GM21423 (cell line): ENCODE results near the gene CARD19.
A peak's percentile ranks its signal among the peaks of the same experiment; 100 is the strongest.

Experiments used
- ATAC-seq: cut with Tn5 transposase; IDR thresholded peaks from one replicate; pipeline ENCODE4 v1.9.1; 2021; ENCODE audit warnings: mild to moderate bottlenecking, moderate library complexity; ENCODE audit not compliant: unreplicated experiment

Gene CARD19

DNA sequence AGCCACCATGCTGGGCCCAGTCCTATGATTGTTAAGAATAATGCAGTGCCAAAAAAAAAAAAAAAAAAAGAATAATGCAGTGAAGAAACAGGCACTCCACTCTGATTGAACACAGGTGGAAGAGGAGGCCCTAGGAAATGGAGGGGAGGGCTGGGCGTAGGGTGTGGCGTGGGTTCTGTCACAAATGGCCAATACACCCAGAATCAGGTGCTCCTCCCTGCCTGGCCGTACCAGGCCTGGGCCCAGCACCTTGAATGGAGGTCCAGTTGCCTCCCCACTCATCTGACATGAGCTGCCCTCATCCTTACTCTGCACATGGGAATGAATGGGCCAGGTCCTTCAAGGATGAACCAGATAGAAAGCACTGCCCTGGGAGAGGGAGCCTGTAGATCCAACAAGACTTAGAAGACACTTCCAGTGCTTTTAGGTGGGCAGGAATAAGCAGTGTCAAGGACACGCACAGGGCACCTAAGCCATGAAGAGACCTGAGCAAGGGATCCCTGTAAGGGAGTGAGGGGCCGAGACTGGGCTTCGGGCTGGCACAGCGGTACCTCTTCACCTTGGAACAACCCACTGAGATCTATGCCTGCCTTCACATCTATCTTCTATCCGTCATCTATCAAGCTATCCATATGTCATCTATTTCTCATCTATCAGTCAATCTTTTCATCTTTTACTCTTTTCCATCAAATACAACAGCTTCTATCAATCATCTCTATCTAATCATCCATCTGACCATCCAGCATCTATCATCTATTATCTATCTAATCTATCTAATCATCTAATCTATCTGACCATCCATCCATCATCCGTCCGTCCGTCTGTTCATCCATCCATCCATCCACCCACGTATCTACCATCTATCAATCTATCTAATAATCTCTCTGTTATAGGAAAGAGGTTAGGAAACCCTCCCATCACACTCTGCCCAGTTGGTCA lies 22.2 kb downstream of the CARD19 start:
- ATAC-seq = no peak

DNA sequence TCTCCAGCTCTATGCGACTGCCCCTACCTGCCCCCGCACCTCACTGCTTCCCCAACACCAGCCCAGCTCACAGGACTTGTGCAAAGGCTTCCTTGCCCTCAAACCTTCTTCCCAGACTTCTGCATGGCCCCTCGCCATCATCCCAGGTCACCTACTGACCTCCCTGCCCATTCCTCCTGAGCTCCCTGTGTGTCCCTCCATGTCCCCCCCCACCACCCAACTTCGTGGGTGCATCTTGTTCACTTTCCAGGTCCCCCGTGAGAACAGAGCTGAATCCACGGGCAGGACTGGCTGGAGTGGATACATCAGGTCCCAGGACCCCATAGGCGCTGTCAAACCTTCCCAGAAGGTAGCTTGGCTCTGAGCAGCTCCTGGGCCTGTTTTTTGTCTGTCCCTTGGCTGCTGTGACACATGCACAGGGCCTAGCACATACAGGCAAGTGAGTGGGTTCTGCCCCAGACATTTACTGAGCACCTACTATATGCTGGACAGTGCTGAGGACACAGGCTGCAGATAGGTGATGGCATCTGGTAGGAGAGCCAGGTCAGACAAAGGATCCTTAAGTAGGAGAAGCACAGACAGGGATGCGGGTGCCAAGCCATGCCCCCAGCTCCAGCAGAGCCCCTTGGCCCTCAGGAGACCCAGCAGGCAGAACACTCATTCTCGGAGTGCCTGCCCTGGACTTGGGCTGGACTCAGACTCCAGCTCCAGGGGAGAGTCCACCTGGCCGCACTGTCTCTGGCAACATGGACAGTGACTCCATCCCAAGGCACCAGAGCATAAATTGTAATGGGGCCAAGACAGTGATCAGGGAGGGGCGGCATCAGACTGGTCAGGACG lies 23.1 kb downstream of the CARD19 start:
- no peak for ATAC-seq

DNA sequence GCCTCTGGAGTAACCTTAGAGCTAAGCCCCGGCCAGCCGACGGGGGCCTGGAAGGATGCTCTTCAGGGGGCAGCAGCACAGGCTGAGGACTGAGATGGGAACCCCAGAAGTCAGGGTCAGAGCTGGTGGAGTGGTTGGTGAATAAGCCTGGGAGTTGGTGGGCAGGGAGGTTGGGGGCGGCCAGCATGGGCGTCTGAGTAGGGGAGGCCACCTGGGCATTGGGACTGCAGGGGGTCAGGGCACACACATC lies 23.6 kb downstream of the CARD19 start:
- no peak for ATAC-seq

DNA sequence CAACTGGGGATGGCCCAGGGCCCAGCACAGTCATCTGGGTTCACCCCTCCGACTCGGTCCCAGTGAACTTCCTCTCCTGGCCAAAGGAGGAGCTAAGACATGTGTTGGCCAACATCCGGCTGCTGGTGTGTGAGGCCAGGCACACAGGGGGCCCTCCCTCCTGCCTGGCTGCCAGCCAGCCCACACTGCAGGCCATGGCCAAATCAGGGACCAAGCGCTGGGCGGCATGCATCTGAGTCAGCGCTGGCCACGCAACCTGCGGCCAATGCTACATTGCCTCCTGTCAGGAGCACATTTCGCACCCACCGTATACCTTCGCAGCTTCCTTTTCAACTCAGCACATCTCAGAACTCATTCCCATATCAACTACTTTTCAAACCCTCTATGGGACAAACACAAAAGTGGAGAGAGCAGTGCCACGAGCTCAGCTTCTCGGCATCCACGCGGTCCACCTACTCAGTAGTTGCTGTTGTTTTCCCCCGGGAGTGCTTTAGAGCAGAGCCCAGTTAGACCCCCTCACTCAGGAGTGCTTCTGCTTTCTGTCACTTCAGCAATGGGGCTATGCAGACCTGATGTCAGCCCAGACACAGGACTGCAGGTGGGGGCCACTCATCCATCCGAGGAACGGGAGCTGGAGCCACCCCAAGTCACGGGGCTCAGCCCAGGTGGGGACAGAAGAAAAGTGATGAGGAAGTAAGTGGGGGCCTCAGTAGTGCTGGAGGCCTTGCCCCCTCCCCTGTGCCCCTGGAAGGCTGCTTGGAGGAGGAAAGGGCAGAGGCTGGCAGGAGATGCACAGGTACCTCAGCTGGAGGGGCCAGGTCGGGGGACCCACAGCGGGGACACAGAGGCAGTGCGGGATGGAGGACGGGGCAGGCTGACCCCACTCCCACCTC lies 24.2 kb downstream of the CARD19 start:
- peak; percentile 95 for ATAC-seq

DNA sequence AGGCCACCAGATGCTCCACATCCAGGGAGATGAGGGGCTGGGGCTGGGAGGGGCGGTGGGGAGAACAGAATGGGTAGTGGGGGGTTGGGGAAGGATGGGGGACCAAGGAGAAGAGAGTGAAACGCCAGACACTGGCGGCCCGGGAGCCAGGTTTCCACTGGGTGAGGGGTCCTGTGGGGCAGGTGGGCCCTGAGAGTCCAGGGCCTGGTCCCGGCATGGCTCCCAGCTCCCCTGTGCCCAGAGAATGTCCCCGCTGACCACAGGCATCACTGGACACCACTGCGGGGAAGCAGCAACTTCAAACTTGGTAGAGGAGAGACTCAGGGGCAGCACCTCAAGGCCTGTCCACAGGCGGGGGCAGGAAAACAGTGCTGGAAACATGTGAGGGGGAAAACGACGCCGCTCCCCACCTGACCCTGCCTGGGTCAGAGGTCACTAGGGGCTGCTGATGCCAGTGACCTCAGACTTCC lies 24.9 kb downstream of the CARD19 start:
- no peak for ATAC-seq

DNA sequence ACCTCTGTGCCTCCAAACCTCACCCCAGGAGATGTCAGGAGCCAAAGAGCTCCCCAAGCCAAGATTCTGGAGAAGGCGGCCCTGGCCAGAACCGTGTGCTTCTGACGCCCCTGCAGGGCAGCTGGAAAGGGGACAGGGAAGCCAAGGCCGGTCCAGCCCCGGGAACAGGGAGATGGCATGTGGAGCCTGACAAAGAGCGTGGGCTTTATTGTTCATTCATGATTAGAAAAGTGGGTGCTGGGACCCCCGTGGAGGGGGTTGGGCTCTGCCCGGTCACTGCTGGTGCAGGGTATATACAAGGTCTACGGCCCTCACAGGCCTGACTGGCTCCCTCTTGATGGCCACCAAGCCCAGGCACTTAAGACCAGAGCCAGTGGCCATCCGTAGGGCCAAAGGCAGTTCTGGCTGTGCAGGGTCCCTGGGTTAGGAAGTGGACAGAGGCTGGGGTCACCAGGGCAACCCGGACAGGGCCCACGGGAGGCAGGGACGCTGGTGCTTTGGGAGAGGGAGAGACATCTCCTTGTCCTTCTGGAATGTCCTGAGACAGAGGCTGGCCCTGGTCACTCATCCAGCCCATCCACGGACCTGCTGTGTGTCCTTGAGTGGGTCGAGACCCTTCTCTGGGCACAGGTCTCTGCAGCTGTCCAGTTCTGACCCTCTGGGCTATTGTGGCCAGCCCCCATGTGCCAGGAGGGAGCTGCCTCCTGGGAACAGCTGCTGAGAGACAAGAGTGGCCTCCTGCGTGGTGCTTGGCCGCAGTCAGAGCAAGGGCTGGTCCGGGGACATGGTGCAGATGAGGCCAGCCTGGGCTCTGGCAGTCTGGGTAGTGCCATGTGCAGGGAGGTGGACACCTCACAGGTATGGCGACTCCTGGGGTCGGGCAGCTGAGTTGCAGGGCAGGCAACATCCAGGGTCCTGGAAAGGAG lies 25.6 kb downstream of the CARD19 start:
- no peak for ATAC-seq

DNA sequence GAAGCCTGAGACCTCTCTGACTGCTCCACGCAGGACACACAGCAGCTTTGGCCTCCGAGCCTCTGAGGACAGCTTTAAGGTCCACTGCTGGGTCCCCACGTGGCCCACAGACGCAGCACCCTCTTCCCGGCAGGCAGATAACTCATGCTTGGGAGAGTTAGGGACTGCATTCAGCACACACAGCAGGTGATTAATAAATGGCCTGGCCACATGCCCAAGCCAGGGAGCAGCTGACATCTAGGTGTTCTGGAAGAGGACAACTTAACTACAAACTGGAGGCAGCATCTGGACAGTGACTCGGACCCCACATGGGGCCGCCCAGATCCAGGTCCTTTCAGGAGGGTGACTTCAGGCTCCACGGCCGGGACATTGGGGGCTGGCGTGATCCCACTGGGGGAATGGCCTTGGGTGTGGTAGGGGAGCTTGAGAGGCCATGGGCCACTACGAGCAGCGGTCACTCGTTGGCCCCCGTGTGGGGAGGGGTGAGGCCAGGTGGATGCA lies 26.8 kb downstream of the CARD19 start:
- no peak for ATAC-seq

DNA sequence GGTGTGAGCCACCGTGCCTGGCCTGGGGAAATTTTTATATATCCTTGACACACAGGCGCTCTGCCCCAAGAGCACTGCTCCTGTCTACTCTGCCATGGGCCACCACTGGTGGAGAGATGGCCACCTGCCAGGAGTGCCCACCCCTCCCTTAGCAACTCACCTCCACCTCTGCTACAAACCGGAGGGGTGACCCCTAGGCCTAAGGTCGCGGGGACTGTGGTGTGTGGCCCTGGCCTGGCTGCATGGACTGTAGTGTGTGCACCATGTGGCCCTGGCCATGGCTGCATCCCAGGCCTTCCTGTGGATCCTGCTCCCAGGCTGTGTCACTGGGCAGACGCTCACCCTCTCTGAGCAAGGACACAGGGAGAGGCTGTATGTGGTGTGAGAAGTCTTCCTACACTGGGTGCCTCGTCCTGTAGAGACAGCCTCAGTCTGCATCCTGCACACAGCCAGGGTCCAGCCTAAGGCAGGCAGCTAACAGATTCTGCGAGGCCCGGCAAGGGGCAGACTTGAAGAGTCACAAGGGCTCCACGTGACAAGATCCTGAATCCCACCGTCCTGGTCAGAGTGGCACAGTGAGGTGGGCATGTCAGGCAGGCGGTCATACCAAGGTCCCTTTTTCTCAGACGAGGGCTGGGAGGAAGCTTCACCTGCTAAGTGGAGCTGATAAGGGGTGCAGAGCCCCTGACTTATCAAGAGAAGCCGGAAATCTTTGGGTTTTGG lies 27.7 kb downstream of the CARD19 start:
- ATAC-seq = no peak

DNA sequence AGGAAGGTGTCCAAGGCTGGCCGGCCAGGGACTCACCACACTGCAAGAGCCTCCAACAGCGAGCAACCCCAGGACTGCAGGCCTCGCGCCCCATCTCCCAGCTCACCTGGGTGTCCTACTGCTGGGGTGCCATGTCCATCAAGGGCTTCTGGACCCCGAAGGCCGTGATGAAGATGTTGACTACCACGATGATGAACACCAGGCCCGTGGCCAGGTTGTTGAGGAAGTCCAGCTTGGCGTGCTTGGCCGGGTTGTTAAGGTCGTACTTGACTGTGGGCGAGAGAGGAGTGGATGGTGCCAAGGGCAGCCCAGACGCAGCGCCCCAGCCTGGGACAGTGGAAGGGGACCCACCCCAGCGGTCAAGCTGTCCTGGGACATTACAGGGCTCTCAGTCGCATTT lies 28.8 kb downstream of the CARD19 start:
- no peak for ATAC-seq

DNA sequence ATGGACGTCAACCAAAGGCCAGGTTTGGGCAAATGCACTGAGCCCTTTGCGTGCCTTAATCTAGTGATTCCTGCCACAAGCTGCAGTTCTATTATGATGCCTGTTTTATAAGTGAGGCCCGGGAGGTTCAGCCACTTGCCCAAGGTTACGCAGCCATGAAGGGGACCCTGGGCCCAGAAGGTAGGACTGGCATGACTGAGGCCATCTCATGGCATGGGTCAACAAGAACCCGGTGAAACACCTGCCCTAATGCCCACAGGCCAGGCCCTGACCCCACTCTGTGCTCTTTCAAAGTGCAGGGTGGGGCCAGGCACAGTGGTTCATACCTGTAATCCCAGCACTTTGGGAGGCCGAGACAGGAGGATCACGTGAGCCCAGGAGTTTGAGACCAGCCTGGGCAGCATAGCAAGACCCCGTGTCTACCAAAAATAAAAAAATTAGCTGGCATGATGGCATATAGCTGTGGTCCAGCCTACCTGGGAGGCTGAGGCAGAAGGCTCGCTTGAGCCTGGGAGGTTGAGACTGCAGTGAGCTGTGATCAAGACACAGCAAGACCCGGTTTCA lies 29.4 kb downstream of the CARD19 start:
- no peak for ATAC-seq

DNA sequence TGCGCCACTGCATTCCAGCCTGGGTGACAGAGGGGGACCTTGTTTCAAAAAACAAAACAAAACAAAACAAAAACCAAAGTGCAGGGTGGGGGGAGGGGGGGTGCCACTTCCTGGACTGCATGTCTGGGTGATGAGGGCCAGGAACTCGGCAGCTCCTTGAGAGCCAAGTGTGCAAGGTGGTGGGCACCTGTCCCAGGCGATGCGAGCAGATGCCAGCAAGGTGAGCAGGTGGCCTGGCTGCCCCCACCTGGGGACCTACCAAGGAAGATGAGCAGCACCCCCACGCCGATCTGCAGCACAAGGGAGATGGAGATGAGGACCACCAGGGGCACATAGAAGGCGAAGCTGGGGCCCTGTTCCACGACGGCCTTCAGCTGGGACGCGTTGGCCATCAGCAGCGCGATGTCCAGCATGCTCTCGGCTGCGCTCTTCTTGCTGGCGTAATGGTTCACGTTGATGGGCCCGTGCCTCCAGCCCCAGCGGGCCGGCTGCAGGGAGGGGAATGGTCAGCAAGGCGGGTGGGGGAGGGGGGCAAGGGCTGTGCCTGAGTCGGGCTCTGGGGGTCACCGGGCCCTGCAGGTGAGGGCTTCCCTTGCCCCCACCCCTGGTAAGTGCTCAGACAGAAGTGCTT lies 30.2 kb downstream of the CARD19 start:
- no peak for ATAC-seq

DNA sequence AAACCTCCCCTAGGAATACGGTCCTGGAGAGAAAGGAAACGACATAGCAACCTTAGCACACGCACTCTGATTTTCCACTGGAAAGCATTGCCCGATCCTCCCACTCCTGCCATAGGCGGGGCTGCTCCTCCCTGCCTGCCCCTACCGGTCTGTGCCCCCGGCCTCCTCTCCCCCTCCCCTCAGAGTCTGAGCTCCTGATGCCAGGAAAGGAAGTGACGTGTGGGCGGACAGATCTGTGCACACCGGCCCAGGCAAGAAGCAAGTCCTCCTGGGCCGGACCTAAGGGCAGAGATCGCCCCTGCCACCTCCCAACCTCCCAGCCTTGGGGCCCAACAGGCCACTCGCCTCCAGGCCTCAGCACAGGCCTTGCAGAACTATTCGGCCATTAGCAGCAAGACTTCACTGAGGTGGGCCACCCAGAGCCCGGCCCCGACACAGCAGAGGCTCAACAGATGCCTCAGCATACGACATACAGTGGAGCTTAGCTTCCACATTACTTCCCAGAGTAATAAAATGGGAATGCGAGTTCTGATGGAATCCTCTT lies 30.9 kb downstream of the CARD19 start:
- ATAC-seq = no peak

DNA sequence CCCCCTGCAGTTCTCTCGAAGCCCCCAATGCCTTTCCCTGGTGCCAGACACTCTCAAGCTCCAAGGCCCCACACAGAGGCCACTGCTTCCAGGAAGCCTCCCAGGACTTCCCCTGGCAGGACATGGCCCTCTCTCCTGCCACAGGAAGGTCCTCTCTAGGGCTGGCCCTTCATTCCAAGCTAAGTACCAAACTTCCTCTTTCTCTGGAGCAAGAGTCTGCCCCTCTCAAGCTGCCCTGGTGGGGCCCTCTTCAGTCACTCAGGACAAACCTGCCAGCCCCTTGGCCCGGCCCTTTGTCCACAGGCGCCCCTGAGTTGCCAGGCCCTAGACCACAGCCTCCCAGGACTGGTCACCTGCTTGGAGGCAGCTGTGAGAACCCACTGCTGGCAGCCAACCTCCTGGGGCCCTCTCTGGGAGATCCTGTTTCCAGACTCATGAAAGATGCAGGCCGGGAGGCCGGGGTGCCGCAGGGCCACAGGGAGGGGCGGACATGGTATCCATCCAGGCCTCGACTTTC lies 31.4 kb downstream of the CARD19 start:
- no peak for ATAC-seq

DNA sequence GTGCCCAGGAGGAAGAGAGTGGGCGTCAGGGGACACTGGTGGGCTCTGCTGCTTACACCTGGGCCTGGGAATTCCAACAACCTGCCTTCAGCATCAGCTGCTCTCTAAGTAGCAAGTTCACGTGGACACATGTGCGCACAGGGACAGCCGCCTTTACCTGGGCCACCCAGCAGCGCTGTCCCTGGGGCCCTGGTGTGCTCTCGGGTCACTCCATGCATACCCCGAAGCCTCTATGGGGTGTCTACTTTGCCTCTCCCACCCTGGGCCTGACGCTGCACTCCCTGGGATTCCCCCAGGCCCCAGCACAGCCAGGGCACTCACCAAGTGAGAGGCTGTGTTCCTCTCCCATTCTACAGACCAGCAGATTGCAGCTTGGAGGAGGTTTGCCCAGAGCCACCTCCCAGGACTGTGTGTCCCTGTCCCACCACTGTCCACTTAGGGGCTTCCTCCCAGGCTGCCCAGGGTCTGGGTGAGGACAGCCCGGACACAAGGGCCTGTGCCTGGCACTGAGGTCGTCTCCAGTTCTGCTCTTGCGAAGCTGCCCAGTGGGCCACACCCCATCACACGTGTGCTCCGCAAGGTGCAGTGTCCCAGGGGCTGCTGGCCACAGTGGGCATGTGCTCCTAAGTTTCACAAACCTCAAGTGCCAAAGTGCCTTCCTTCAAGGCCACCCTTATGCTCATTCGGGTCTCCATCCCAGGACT lies 32.1 kb downstream of the CARD19 start:
- no peak for ATAC-seq

DNA sequence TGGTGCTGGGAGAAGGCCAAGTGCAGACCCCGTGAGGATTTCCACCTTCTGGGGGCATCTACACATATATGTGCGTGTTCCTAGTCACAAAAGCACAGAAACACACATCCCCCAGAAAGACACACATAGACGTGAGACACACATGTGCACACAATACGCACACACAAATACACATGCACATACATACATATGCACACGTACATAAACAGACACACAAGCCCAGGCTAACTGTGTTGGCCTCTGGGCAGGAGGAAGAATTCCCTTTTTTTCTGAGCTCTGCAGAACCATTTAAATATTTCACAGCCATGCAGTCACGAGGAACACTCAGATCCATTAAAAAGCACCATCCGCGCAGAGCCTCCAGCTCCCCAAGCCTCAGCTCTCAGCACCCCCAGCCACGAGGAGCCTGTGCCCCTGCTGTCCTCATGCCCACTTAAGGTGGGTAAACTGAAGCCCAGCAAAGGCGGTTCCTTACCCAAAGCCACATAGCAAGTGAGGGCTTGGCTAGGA lies 32.8 kb downstream of the CARD19 start:
- ATAC-seq = no peak

DNA sequence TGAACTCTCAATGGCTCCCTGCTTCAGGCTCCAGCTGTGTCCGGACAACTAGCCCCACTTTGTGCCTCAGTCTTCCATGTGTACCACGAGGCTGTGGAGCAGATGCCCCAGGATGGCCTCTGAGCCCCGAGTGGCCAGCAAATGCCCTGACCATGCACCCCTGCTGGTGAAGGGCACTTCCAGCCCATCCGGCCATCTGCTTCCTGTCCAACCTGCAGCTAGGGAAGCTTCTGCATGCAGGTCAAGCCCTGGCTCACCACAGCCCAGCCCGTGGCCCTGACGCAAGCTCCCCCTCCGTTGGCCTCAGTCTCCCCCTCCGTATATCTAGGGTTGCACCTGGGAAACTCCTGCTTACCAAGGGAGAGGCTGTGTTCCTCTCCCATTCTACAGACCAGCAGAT lies 33.3 kb downstream of the CARD19 start:
- no peak for ATAC-seq
